Neural progenitor cell (in vitro differentiated cells): ENCODE measurements around the gene ARX.

Experiments
- EZH2 ChIP-seq: fragments of 200-600 bp; sonication (generic); IDR thresholded peaks from 2 replicates; pipeline ENCODE4 v1.6.1; 2017; ENCODE audit warnings: antibody characterized with exemption, mild to moderate bottlenecking, moderate library complexity
- EZH2phosphoT487 ChIP-seq: fragments of 200-600 bp; sonication (generic); IDR thresholded peaks from 2 replicates; pipeline ENCODE4 v1.6.1; 2017; ENCODE audit warnings: antibody characterized with exemption
- TF ChIP-seq, protein P1 (sequence below): fragments of 200-600 bp; sonication (generic); IDR thresholded peaks from 2 replicates; pipeline ENCODE4 v1.5.1; 2017; ENCODE audit warnings: antibody characterized with exemption, mild to moderate bottlenecking

DNA sequence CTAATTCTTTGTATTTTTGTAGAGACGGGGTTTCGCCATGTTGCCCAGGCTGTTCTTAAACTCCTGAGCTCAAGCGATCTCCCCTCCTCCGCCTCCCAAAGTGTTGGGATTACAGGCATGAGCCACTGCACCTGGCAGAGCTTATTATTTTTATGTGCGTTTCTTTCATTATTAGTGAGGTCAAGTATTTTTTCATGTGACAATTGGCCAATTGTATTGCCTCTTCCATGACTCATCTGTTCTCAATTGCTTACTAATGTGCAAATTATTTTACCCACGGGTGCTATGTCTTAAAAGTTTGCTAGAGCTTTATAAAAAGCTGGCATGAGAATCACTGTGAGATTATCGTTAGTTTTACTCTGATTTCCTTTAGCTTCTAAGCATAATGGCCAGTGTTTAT lies 13.0 kb upstream of the ARX start:
- TF ChIP-seq, protein P1, sequence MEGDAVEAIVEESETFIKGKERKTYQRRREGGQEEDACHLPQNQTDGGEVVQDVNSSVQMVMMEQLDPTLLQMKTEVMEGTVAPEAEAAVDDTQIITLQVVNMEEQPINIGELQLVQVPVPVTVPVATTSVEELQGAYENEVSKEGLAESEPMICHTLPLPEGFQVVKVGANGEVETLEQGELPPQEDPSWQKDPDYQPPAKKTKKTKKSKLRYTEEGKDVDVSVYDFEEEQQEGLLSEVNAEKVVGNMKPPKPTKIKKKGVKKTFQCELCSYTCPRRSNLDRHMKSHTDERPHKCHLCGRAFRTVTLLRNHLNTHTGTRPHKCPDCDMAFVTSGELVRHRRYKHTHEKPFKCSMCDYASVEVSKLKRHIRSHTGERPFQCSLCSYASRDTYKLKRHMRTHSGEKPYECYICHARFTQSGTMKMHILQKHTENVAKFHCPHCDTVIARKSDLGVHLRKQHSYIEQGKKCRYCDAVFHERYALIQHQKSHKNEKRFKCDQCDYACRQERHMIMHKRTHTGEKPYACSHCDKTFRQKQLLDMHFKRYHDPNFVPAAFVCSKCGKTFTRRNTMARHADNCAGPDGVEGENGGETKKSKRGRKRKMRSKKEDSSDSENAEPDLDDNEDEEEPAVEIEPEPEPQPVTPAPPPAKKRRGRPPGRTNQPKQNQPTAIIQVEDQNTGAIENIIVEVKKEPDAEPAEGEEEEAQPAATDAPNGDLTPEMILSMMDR: no peak
- TF ChIP-seq EZH2 (no peak), EZH2phosphoT487 (no peak)
